Thyroid gland (tissue), 4 donors: ENCODE measurements around the gene GBP7. TPM values are rescaled to one million over a fixed set of nuclear protein-coding genes. Genes with fewer than 3 reads are reported as not detected.
A peak's percentile ranks its signal among the peaks of the same experiment; 100 is the strongest.

Experiments used
- DNase-seq, 2 donors: peaks; one replicate each; pipeline ENCODE4 v3.0.0-alpha.2; 2019
- H3K27ac ChIP-seq, 3 donors: fragments of 200-600 bp; sonication (generic); 1 replicate in 2 of 3; 2 replicates in 1 of 3; pipeline ENCODE4 v1.5.1; 2016 to 2019; ENCODE audit warnings: mild to moderate bottlenecking in 1 of 3, moderate library complexity in 1 of 3
- H3K27me3 ChIP-seq: fragments of 200-600 bp; sonication (generic); one replicate; pipeline ENCODE4 v1.5.1; 2019
- H3K36me3 ChIP-seq, 2 donors: fragments of 200-600 bp; sonication (generic); one replicate each; pipeline ENCODE4 v1.5.1; 2016 to 2019
- H3K4me1 ChIP-seq, 2 donors: fragments of 200-600 bp; sonication (generic); one replicate each; pipeline ENCODE4 v1.5.1; 2017 to 2019
- H3K4me3 ChIP-seq, 3 donors: fragments of 200-600 bp; sonication (generic); replicated peaks in 1 of 3; 1 replicate in 2 of 3; 2 replicates in 1 of 3; pipeline ENCODE4 v1.5.1; 2016; ENCODE audit warnings: mild to moderate bottlenecking in 1 of 3
- H3K9me3 ChIP-seq: fragments of 200-600 bp; sonication (generic); one replicate; pipeline ENCODE4 v1.5.1; 2017
- CTCF ChIP-seq, 6 experiments: fragments of 200-600 bp in 3 of 6; fragments of 450-650 bp in 3 of 6; sonication (generic) in 3 of 6; IDR thresholded peaks; one replicate each; pipeline ENCODE4 v1.5.1; 2016 to 2019; ENCODE audit warnings: antibody characterized with exemption in 6 of 6, mild to moderate bottlenecking in 2 of 6, inconsistent platforms in 1 of 6, moderate library complexity in 1 of 6
- POLR2A ChIP-seq, 2 donors: fragments of 450-650 bp; IDR thresholded peaks; one replicate each; pipeline ENCODE4 v1.6.1; 2017; ENCODE audit warnings: antibody characterized with exemption in 2 of 2, mild to moderate bottlenecking in 2 of 2, moderate library complexity in 1 of 2
- WGBS, 2 donors: methylation state at CpG; one replicate each; pipeline ENCODE4 v1.1.5; 2017; 5-methylcytosine and 5-hydroxymethylcytosine counted together
- intact Hi-C: fragments of 100-400 bp; cut with DNase I; formaldehyde crosslinking; loops from one replicate; pipeline ENCODE4 v1.15.1; 2023
- total RNA-seq, 4 donors: library from RNA; depleted of rRNA; stranded (reverse); fragments of >200 nt; gene quantifications; one replicate each; pipeline ENCODE4 v1.2.3, GENCODE V29; 2016

GBP7 gene
- total RNA-seq, 4 donors from 2014 or later: not detected

- Histone ChIP-seq H3K4me3 (no peak overlapping the region), H3K27ac (no peak overlapping the region), H3K9me3 (no peaks in the 10 kb centered on the region), H3K36me3 (no peaks in the 10 kb centered on the region), H3K27me3 (no peaks in the 10 kb centered on the region), H3K4me1 (no peaks in the 10 kb centered on the region)
- DNase-seq: no peak
- 56 to 64% methylated on average over 1 of the region's 1 CpG for whole genome bisulfite sequencing, 2 donors
- TF ChIP-seq POLR2A (IDR thresholded peaks at IDR 0.05): no peak
- no peak for TF ChIP-seq CTCF (IDR thresholded peaks at IDR 0.05)
- intact Hi-C loops: no loop called here
Observed at GRCh38 chr1:89151047-89151446, 24.8 kb downstream of the GBP7 start.

DNA sequence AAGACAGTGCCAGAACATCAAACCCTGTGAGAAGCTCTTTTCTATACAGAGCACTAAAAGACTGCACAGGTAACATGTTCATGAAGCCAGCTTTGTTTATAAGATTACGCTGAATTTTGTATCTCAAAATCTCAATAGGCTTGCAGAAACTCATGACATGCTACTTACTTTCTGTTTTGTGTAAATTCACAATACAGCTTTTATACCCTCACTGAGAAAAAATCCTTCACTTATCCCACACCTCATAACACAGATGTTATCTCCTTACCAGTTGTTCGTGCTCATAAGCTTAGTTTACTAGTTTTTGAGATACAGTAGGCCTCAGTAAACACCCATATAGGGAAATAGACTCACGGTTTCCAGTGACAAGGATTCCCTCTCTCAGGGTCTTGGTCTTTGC, 25.8 kb downstream of the GBP7 start:
- Histone ChIP-seq H3K4me1 (no peaks in the 10 kb centered on the region), H3K27ac (no peak overlapping the region), H3K4me3 (no peak overlapping the region), H3K27me3 (no peaks in the 10 kb centered on the region), H3K9me3 (no peaks in the 10 kb centered on the region), H3K36me3 (no peaks in the 10 kb centered on the region)
- WGBS, 2 donors: 84 to 85% methylated on average over 3 of the region's 3 CpGs
- TF ChIP-seq CTCF (IDR thresholded peaks at IDR 0.05): no peak
- TF ChIP-seq POLR2A (IDR thresholded peaks at IDR 0.05): no peak
- no peak for DNase-seq
- intact Hi-C loops: no loop called here

- 35 to 58% methylated on average over 3 of the region's 3 CpGs for WGBS, 2 donors
- intact Hi-C loops: no loop called here
- DNase-seq: peak; percentile 37 to 48
- Histone ChIP-seq H3K36me3 (no peaks in the 10 kb centered on the region), H3K9me3 (no peaks in the 10 kb centered on the region), H3K4me3 (no peak overlapping the region), H3K27me3 (no peaks in the 10 kb centered on the region), H3K4me1 (no peaks in the 10 kb centered on the region), H3K27ac (no peak overlapping the region)
- TF ChIP-seq CTCF (IDR thresholded peaks at IDR 0.05) (peak in 2 of 6 experiments; percentile 12 to 26), POLR2A (IDR thresholded peaks at IDR 0.05) (no peak)
Observed at GRCh38 chr1:89149229-89149628, 26.6 kb downstream of the GBP7 start.

GRCh38 chr1:89147678-89148658, 27.8 kb downstream of the GBP7 start:
- 69 to 72% methylated on average over 3 of the region's 3 CpGs for WGBS, 2 donors
- intact Hi-C loops: no loop called here

More at GRCh38 chr1:89147678-89148658, 27.8 kb downstream of the GBP7 start:
- no peaks in the 10 kb centered on the region for H3K36me3 ChIP-seq
- H3K27me3 ChIP-seq: no peaks in the 10 kb centered on the region
- H3K27ac ChIP-seq: no peak overlapping the region
- H3K4me3 ChIP-seq: no peak overlapping the region
- TF ChIP-seq POLR2A (IDR thresholded peaks at IDR 0.05) (no peak), CTCF (IDR thresholded peaks at IDR 0.05) (no peak)
- no peak for DNase-seq
- no peaks in the 10 kb centered on the region for H3K4me1 ChIP-seq
- H3K9me3 ChIP-seq: no peaks in the 10 kb centered on the region
